Stimulated activated CD8-positive, alpha-beta memory T cell treated with anti-CD3 and anti-CD28 coated beads, Interleukin-12 subunit alpha, Interleukin-12 subunit beta, amount 100 ng/mL, for 1 hour (primary cell): ENCODE results near the gene SEMA3C.

Experiments
- DNase-seq: peaks from one replicate; pipeline ENCODE4 v3.0.0-alpha.2; 2020; ENCODE audit warnings: low read depth

The SEMA3C gene

DNA sequence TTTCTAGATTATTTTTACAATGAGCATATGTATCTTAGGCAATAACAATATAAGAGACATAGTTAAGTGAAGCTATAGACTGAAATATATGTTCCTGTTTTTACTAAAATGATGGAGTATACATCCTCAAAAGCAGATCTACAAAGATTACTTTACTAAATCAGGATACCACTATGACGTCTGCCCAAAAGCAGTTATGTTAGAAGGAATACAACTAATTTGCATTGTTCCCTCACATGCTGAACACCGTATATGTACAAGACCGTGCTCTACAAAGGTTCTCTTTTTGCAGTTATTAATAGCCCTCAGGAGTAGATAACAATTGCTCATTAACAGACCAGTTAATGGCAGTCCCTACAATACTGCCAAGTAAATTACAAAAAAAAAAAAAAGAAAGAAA lies 143.0 kb downstream of the SEMA3C start:
- DNase-seq: no peak

DNA sequence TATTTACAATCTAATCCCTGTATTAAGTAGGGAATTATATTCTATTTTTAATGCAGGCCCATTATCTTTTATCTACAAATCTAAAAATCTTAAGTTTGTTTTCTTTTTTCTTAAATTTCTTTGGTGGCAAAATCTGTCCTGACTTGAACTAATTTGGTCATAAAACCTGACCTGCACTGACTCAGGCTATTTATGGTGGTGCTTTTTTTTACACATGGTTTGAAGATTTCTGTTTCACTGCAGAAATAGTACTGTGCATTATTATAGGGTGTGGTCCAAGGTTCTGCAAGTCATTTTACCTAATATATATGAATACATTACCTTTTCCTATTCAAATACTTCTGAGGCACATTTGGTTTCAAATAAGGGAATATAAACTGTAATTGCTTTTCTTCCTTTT lies 143.4 kb downstream of the SEMA3C start:
- DNase-seq: no peak

DNA sequence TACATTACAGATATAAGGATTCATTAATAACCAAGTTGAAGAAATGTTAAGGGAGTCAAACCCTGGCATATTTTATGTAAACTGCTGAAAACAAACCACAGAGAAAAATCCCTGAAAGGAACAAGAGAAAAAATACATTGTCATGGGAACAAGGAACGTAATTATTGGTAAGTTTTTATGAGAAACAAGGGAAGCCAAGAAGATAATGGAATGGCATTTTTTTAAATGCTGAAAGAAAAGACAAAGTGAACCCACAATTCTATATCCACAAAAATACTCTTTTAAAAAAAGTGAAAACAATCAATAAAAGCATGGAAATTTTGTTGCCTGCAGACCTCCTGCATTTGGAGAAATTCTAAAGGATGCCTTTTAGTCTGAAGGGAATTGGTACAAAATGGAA lies 144.0 kb downstream of the SEMA3C start:
- no peak for DNase-seq

DNA sequence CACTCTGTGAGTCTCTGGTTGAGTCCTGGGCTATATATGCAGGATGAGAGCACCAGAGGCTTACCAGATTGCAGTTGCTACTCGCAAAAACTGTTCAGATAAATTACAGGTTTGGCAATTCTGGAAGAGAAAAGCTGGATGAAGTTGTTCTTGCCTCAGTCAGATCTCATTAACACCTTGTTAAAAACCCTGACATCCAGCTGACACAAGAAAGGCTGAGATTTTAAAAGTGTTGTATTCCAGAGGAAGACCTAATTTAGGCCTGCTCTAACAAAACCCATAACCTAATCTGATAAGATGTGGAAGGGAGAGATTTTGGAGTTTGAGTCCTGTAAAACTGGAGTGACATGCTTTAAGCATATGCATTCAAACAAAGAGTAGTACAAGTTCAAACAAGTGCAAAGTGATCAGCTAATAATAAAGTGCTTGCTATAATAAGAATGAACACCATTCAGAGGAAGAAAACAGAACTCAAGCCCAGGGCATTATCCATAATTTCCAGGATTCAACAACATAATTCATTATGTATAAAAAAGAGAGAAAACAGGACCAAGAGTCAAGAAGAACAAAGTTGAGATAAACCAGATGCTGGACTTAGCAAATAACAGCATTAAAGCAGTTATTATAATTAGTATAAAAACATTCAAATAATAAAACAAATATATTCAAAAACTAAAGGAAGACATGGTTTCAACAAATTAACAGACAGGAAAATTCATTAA lies 144.9 kb downstream of the SEMA3C start:
- DNase-seq: no peak

DNA sequence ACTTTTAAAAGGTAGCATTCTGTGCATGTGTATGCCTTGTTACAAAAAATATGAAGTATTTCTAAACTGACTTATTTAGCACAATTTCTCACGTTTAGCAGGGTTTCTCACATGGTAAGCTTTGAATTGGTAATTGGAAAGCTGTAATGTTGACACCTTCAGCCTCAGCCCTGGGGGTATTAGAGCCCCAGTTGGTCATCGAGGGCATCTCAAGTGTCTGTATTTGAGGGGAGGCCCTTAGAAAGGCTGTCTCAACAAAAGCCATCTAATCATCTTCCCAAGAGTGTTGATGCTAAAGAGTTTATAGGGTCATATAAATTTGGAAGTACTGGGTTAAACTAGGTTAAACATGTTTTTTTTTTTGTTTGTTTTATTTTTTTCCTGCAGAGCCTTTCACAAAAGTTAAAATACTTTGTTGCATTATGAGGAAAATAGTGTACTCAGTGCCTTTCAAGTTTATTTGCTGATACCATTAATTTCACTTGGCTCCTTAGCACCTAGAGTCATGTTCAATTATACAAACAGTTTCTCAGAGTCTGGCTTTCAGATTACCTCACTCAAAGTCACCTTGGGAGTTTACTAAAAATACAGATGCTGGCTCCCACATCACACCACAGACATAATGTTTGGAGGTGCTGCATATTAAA lies 146.4 kb downstream of the SEMA3C start:
- DNase-seq: no peak

DNA sequence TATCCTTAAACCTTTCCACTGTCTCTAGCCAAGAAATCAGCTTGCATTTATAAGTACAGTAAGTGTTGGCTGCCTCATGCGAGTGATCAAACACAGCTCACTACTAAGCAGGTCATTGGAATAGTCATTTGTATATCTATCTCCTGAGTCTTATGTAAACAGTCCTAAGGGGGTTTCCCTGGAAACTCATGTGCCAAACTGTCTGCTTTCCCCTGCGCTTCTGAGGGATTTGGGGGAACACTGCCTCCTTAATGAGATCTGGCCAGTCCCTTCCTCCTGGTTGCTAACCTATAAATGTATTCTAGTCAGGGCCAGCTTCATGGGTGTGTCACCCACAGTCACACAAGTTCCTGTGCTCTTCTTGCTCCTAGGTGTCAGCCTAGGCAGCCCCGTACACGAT lies 147.3 kb downstream of the SEMA3C start:
- no peak for DNase-seq

DNA sequence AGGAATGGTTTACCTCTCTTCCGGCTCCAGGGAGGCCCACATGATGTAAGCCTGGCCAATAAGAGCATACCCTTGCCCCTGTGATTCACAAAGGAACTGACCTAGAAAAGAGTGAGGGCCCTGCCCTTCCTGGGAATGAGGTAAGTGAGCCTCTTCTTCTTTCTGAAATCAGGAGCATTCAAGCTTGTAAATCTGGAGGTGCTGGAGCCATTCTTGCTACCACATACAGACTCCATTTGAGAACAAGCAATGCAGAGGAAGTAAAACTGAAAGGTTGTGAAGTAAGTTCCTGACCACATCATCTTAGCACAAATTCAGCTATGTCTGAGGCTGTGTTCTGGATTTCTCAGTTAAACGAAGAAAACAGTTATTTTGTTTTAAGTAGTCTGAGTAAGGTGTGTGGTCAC lies 148.2 kb downstream of the SEMA3C start:
- no peak for DNase-seq

DNA sequence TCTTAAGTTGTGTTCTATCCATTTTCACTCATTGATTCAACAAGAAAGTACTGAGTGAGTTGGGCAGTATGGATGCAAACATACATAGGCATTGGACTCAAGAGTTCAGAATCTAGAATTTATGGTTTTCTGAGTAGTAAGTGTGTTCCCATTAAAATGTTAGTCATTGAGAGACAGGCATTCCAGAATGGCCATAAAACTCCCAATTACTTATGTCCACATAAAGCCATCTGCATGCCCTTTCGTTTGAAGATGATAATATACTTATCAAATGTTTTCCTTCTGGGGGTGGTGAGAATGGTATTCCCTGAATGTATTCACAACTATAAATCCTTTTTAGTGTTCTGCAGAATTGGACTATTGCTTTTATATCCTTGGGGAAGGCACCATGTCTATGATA lies 148.8 kb downstream of the SEMA3C start:
- no peak for DNase-seq

DNA sequence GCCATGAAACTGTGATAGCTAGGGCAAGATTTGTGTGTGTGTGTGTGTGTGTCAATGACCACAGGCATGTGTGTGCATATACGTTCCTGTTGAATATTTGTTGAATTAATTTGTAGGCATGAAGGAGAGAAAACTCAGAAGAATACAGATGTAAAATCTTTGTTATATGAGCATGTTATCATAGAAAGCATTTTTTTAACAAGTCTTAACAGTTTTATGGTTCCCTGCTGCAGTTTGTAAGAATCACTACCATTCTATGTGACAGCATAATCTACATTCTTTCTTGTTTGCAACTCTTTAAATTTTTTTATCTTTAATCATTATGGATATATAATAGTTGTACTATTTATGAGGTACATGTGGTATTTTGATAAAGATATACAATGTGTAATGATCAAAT lies 150.1 kb downstream of the SEMA3C start:
- no peak for DNase-seq

DNA sequence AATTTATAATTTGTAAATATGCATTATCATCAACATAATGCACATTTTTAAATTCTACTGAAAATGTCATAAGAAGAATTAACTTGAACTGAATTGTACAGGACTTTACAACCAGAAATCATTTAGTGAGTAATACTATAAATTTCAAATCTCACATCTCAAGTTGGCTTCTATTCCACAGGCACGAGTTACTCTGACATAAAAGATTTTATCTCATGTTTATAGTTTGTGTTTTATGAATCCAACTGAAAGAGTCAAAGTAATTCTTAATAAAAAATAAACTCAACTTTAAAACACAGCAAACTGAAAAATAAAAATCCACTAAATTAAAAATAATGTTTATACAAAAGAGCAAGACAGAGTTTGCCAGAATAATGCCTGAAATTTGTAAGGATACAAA lies 151.2 kb downstream of the SEMA3C start:
- no peak for DNase-seq

DNA sequence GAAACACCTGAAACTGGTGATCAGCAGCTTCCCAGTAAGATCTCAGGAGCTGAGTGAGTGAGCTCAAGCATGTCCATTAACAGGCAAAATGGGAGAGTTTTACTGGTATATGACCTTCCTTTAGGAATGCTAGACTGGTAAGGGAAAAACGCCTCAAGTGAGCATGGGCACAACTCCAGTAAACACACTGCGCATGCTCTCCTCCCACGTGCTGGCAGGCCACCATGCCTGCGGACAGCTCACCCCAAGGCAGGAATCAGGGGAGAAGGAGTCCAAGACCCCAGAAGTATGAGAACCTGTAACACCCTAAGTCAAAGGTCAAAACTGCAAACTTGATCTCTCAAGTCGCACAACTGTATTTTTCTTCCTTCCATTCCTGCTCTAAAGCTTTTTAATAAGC lies 152.1 kb downstream of the SEMA3C start:
- DNase-seq: no peak

DNA sequence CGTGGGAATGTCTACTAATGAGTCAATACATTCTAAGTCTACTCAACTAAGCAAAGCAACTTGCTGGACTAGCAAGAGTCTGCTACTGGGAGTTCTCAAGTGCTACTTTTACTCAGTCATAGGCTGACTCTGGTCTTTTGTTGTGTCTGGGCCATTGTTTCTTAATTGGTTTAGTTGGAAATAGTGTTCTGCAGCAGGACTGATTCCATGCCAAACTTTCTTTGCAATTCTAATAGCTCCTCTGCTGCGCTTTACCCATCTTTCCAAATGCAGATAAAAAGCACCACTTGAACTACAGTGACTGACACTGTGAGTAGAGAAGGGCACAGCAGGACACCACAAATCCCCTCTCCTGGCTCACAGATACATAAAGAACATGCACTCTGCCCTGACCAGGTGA lies 154.7 kb downstream of the SEMA3C start:
- DNase-seq: no peak

DNA sequence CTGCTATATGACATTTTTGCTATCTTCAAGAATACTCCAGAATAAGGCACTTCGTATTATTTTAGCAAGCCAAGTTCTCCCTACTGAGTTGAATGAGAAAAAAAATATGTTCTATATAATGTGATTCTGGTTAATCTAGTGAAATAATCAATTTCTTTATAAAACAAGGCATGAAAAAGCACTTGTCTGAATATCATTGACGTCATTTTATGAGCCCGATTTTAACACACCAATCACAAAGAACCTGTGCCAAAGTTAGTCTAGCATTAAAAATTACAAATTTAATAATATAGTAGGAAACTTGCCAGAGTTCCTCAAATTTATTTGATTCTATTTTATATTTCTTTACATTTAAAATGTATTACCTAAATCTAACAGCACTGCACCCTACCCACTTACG lies 155.1 kb downstream of the SEMA3C start:
- DNase-seq: no peak

DNA sequence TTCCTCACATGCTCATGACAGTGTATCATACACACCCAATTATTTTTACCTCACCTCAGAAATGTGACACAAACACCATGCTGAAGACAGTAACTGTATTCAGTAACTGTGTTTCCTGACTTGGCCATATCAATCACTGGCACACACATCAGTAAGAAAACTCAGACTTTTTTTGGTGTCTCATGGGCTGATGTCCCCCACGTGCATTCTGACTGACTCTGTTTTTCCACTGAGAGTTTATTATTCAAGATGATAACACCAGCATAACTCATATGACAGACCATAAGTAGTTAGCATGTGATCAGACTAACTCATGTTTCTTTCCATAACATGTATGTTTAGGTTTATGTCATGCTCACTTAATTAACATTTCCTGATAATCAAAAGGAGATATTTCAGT lies 155.6 kb downstream of the SEMA3C start:
- no peak for DNase-seq

DNA sequence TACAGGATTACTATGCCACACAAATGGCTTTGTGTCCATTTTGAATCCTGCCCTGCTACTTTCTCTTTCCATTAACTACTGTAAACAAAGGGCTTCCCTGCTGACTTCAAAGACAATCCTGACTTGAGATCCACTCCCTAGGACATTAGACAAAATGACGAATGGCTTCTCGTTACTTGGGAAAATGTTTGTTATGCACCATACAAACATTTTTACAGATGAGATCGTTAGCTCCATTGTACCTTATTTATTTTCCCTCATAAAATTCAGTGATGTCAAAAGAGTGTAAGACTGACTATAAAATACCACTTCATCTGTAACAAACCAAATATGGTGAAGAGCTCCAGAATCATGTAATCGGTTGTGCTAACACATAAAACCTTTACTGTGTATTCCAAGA lies 158.6 kb downstream of the SEMA3C start:
- DNase-seq: no peak

DNA sequence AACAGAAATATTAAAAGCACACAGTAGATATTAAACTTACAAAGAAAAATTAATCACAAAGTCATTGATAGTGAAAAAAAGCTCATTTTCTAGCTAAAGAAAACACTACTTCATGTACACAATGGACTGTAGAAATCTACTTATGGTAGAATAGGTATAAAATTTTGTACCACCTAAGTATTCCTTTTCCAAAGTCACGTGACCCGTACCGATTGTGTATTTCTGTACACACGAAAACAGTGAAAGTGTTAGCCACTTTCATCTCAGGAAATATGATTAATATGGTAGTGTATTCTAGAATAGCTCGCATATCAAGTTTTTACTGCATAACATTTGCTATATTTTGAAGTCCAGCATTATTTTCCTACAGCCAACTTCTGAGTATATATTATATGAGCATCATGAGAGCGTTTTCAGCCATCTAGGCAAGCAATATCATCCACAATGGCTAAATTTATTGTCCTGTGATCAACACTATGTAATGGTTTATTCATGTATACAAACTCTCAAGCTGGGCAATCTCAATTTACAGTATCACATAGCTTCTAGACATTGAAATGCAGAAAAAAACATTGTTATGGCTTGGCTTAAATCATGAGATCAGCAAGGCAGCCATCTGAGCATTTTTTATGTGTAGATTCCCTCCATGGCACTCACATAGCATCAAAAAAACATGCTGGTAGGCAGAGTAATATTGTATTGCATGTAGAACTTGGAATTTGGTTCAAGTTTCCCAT lies 165.7 kb downstream of the SEMA3C start:
- DNase-seq: no peak

DNA sequence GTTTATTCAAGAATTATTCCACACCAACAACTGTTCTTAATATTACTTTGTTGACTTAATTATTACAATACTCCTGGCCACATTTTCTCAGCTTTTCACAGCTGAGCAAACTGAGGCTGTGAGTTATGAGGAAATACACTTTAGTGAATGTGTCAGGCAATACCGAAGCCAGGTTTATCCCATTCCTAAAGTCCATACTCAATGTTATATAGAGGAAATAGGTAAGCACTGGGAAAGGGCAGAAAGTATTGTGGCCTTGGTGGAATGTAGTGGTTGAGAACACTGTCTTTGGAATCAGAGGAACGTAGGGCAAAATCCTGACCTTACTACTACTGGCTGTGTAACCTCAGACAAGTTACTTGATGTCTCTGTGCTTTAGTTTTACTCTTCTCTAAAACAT lies 169.6 kb downstream of the SEMA3C start:
- no peak for DNase-seq

DNA sequence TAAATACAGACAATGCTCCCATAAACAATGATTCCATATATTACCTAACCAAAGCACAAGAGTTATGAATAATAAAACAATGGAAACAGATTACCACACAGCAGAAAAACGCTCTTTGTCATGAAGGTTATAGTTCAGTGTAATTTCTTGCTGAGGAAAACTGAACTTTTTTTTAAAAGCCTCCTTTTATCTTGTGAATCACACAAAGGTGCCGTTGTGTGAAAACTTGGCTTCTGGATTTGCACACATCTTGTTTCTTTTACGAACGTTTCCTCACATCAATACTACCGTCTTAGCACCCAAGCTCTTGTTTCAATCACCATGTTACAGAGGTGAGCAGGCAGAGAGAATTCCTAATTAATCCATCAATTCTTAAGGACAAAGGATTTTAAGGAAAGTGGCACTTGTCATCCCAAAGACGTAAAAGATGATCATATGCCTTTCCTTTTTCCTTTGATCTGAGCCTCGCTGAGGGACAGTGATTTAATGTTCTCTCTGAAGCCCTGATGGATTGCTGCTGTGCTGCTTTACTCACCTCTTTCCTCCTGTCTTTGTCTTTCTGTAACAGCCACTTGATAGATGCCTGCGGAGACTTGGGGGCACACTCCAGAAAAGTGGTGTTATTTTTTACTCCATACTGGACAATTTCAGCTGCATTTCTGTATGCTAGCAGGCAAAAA lies 170.3 kb downstream of the SEMA3C start:
- no peak for DNase-seq

DNA sequence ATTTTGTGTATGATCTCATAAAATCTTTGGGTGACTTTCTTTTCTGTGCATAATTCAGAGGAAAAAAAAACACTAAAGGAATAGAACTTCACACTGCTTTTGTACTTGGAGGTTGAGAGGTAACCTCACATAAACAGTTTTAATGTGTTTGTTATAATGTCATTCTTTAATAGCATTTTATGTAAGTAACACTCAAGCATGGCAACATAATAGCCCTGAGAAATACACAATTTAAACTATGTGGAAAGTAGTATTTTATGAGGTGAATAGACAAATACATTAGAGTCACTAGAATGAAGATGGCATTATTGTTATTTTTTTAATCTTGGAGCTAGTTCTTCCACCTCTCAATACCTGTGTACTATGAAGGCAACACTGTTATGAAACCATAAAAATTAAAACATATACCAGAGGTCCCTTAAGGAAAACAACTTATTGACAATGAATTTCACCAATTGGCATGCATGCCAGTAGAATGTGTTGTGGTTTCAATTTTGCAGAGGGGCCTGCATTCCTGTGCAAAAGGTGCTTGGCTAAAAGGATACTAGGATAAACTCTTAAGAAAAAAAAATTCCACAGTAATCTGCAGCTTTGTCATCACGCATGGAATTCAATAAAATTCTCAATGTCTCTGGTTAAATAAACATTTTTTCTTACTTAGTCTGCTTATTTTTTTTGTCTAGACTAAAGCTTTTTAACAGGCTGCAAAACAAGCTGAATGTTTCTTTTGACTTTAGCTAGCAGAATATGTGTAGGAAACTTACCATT lies 177.9 kb downstream of the SEMA3C start:
- no peak for DNase-seq

DNA sequence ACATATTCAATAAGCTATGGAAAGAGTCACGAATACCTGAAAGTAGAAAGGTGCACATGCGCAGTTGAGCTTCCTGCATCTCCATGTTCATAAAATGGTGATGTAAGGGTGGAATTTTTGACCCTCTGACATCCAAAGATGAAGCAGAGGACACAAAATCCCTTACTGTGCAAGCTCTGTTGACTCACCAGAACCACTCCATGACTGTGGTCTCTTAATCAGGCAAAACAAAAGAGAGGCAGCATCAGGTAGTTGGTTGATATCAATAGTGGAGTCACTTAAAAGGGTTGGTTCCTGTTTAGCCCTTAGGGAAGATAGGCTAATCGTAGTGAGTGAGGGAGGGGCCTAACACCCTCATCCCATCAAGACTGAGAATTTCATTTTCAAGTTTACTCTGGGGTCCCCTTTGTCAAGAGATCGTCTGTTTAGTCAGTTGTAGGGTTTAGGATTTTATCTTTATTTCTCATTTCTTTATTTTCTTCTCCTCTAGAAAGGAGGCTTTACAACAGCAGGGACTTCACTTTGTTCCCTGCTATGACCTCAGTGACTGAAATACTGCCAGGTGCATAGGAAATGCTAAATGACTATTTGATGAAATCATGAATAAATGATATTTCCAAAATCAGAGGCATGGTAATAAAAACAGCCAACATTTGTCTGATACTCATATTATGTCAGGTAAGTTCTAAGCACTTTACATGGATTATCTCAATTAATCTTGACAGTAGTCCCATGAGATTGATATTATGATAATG lies 182.3 kb downstream of the SEMA3C start:
- no peak for DNase-seq

DNA sequence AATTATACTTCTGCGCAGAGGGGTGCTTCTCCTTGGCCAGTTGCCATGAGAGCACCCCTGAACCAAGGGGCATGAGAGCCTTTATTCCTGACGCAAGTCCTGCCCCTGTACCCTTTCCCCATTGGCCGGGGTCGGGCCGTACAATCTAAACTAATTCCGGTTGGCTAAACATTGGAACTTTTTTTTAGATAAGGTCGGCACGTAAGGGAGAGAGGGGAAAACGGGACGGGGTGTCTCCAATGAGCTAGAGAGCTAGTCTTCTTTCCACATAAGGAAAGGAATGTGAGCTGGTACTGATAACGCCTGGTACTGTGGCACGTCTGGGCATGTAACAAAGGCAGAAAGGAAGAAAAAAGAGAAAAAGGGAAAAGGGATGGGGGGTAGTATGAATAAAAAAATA lies 183.5 kb downstream of the SEMA3C start:
- DNase-seq: no peak
